Measurements from ENCODE around the gene TMEM63C.
A peak's percentile ranks its signal among the peaks of the same experiment; 100 is the strongest.

Gene TMEM63C, protein sequence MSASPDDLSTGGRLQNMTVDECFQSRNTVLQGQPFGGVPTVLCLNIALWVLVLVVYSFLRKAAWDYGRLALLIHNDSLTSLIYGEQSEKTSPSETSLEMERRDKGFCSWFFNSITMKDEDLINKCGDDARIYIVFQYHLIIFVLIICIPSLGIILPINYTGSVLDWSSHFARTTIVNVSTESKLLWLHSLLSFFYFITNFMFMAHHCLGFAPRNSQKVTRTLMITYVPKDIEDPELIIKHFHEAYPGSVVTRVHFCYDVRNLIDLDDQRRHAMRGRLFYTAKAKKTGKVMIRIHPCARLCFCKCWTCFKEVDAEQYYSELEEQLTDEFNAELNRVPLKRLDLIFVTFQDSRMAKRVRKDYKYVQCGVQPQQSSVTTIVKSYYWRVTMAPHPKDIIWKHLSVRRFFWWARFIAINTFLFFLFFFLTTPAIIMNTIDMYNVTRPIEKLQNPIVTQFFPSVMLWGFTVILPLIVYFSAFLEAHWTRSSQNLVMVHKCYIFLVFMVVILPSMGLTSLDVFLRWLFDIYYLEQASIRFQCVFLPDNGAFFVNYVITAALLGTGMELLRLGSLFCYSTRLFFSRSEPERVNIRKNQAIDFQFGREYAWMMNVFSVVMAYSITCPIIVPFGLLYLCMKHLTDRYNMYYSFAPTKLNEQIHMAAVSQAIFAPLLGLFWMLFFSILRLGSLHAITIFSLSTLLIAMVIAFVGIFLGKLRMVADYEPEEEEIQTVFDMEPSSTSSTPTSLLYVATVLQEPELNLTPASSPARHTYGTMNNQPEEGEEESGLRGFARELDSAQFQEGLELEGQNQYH

DNA sequence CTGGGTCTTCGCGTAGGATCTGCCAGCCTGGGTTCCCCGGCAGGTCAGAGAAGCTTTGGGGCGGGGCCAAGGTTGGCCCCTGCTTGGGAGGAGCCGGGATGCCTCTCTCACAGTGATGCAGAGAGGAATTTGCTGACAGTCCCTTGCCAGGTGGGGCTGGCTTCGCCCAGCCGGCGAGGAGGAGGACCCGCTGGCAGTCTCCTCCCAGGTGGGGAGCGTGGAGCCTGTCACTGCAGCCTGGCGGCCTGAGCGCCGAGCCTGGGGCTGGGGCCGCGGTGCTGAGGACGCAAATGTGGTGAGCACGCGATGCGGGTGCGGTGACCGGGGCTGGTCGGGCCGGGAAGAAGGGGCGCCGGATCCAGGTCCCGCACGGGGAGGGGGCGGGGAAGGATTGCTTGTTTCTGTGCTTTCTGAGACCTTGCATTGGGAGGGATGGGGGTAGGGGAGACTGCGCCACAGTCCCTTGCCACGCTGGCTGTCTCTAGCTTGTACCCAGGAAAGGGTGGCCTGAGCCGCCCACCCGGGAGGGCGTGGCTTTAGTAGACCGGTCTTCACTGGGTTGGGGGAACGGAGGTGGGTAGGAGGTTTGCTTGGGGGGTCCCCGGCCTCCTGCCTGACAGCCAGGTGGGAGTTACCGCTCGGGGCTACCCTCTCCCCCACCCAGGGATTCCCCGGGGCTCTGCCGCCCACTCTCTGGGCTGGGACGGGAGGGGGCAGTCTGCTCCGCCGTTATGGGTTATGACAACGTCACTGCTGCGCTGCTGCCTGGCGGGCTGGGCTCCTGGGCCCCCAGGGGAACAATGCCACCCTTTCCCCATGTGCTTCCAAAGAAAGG lies at the start of gene TMEM63C:
TMEM63C (plus strand) TSS at position 196 of the 835 bp plus-strand sequence. CDS start 37,016 bp downstream, outside the sequence.
- peak; percentile 96 for DNase-seq (ENCODE audit: low spot score)
- FAIRE-seq: peak; percentile 82

DNA sequence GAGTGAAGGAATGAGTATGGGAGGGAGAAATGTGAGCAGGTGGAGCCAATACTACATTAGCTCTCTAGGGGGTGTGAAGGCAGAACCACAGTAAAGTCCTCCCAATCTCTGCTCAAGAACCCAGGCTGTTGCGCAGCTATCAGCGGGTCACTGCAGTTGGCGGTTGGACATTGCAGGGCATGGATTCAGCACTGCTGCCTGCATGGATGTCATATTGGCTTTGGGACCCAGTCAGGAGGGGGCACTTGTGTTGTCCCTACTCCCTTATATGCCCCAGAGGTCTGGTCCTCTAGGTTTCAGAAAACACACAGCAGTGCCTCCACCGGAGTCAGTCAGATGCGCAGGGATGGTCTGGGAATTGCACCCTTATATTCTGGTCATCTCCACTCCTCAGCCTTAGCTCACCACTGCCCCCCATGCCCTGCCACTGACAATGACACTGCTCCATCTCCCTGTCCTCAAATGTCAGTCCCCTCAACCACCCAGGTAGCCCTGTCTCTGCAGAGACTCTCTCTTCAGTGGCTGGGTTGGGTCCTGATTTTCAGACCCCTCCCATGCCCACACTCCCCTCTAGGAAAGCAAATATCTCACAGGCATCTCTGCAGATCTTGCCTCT lies 49.6 kb upstream of the TMEM63C start:
- no peak for FAIRE-seq
- no peak for DNase-seq (ENCODE audit: low spot score)

DNA sequence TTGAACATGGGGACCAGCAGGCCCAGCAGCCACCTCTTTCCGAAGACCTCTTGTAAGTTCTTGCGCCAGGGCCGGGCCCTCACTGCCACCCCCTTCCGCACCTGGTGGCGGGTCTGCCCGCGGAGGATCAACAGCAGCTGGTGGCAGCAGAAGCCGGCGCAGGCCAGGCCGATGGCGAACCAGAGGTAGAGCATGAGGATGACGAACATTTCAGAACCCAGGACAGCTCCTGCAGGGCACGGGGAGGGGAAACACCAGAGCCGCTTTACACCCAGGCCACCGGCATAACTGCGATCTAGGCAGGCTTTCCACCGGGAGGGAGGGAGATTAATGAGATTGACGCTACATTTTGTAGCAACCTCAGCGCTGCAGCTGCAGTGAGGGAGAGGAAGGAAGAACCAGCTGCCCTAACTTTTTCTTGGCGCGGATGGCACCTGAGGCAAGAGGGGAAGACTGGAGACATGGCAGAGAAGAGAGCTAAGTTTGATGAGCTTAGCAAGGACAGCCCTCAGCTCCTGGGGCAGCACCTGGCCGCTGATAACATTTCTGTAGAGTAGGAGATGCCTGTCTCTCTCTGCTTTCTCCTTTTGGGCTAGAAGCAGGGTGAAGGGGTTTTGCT lies 47.8 kb upstream of the TMEM63C start:
- peak; percentile 79 for FAIRE-seq
- DNase-seq (ENCODE audit: low spot score): peak; percentile 92

DNA sequence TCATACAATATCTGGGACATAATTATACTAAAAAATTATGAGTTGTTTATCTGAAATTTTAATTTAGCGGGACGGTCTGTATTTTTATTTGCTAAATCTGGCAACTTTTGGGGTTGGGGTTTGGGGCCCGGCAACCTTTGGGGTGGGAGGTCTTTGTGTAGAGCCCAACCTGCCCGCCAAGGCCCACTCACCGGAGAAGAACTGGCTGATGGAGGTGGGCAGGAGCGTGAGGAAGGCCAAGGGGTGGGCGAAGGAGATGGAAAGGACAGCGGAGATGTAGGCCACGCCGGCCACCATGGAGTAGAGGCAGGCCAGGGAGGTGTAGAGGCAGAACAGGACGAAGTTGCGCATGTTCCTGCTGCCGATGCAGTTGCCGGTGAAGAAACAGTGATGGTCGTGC lies 42.6 kb upstream of the TMEM63C start:
- peak; percentile 93 for FAIRE-seq
- DNase-seq (ENCODE audit: low spot score): no peak

DNA sequence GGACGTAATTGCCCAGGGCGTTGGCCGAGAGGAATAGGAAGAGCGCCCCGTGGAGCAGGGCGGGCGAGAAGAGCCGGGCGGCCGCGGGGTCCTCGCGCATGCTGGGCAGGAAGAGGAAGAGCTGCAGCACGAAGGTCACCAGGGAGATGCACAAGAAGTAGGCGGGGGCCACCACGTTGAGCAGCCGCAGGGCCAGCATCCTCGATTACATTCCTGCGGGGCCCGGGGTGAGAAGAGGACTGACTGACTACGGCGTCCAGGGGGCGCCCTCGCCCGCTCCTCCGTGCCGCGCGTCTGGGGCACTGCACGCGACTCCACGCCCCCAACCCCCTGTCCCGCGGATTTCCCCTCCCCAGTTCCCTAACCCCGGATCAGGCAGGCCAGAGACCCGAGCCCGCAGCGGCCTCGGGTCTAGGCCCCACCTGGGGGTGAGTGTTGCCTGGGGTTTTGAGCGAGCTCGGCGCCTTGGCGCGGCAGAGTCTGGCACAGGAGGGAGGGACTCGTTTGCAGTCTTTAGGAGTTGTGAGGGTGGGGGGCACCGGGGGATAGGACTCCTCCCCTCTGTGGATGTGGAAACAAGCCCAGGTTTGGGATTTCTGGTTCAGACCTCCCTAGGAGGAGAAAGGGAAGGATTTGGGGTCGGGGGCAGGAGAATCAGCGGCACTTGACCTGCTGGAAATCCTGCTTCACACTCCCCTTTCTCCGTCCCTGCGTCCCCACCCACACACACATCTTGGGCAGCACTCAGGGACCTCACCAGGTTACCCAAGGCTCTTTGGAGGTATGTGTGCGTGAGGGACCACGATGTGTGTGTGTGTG lies 41.8 kb upstream of the TMEM63C start:
- peak; percentile 90 for DNase-seq (ENCODE audit: low spot score)
- FAIRE-seq: no peak

DNA sequence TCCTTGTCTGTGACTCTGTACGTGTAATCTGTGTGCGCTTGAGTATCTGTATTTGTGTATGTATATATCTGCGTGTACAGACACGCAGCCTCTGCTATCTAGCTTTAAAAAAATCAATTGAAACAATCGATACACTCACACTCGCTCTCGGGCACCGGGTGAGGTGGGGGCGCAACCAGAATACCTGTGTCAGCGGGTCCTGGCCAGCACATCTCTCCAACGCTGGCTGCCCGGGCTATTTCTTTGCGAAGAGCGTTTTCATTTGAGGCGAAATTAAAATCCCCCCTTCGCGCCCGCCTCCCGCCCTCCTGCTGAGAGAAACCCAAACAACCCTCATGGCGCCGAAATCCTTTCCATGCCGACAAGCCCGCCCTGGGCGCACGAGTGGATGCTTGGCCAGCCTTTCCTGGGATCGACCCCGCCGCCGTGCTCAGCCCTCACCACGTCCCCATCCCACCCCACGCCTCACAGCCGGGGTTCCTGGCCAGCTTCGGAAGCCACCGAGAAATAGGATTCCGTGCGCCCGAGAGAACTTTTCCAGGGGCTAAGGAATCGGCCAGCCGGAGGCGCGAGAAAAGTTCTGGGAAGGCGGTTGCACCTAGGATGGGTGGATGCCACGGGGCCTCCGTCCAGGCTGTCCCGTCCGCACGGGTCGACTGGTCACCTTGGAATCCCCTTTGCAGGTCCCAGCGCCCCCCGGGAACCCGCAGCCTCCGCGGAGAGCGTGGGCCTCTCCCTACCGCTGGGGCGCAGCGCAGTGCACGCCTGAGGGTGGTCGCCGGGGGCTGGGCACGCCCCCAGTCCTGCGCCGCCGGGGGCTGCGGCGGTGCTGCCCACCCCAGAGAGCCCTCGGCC lies 41.0 kb upstream of the TMEM63C start:
- FAIRE-seq (peak; percentile 62), DNase-seq (ENCODE audit: low spot score) (no peak)

DNA sequence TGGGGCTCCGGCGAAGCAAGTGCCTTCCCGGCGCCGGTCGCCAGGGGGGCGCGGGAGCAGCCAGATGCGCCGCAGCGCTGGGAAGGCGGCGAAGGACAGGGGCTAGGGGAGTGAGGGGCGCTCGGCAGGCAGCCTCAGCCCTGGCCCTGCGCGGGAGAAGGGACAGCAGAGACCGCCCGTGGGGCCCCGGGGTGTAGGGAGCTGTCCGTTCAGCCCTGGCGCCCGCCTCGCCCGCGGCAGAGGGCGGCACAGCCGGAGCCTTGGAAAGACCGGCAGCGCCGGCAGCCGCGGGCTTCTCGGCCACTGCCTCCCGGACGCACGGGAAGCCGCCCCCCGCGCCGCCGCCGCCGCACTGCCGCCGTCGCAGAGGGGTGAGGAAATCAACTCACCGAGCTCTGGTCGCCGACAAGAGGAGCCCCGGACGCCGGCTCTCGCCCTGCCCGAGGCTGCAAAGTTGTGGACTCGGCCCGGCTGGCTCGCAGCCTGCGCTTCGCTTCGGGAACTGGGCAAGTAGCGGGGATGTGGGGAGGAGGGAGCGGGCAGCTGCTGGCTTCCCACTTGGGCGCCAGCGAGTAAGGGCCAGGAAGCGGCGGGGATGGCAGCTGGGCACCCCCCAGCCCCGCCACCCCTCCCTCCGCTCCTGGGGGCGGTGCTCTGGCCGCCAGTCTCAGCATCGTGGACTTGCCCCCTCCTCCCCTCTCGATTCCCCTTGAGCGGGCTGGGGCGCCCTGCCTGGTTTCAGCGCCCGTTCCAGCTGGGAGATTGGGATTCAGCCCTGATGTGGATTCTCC lies 40.2 kb upstream of the TMEM63C start, which contains the start of gene ZDHHC22:
ZDHHC22 (minus strand) TSS at position 578 of the 791 bp plus-strand sequence. CDS start 2,053 bp downstream, outside the sequence.
- peak; percentile 80 for DNase-seq (ENCODE audit: low spot score)
- FAIRE-seq: peak; percentile 35

DNA sequence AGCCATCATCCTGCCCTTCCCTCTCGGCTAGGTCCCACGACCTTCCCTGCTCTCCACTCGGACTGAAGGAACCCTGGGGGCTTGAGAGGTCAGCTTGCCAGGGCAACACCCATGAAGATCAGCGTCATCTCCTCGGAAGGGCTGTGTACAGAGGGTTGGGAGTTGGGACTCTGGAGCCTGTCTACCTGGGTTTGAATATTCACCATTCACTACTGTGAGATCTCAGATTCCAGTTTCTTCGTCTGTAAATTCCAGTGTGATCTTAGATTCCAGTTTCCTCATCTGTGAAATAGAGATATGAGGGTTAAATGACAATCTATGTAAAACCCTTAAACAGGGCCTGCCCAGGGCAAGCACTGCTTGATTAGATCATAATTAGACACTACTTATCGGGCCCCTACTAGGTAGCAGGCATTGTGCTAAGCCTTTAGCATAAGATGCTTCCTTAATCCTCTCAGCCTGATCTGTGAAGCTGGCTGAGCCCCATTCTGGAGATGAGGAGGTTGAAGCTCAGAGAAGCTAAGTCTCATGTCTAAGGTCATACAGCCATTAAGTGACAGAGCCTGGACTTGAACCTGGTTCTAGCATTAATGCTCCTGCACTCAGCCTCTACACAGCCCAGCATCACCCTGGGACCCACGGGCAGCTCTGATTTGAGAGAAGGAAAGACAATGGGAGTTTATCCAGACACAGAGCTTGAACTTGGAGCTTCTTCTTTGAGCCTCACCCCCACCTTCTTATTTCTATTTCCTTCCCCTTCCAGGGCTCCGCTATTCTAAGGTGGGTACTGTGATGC lies 39.4 kb upstream of the TMEM63C start:
- FAIRE-seq (peak; percentile 62), DNase-seq (ENCODE audit: low spot score) (no peak)

DNA sequence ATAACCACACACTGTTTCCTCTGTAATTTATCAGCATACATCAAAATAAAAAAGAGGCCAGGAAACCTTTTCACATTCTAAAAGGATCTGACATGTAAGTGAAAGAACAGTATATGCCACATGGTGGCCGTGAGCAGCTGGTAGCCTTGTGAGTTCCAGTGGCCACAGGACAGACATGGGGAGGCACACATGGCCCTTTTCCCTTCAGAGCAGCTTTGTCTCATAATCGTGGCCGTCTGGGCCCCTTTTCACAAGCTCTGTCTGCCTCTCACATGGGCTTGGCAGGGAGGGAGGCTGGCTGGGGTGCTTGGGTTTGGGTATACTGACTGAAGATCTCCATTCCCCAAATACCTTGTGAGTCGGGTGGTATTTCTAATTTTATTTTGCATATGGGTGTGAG lies 38.5 kb upstream of the TMEM63C start:
- DNase-seq (ENCODE audit: low spot score) (no peak), FAIRE-seq (no peak)

DNA sequence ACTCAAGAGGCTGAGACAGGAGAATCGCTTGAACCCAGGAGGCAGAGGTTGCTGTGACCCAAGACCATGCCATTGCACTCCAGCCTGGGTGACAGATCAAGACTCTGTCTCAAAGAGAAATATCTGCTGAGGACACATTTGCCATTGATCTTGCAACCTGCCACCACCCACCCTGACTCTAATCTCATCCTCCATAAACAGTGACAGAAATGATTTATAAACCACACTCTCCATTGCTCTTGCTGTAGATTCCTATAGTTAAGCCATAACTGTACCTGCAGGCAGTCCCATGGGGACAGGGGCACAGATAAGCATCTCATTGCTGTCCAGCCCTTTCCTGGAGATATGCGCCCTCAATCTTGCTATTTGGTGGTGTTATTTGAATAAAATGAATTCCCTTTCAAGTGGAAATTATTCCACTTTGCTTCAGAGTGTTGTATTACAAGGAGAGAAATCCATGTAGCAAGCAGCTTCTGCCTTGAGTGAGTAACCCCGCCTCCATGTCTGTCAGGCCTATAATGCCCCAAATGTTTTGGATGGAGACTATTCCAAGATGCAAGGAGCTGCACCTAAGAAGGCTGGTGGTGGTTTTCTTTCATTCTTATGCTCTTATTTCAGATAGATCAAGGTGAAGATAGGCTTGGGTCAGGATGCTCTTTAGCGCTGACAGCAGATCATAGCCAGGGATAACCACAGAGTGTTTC lies 37.0 kb upstream of the TMEM63C start:
- FAIRE-seq: peak; percentile 27
- no peak for DNase-seq (ENCODE audit: low spot score)

DNA sequence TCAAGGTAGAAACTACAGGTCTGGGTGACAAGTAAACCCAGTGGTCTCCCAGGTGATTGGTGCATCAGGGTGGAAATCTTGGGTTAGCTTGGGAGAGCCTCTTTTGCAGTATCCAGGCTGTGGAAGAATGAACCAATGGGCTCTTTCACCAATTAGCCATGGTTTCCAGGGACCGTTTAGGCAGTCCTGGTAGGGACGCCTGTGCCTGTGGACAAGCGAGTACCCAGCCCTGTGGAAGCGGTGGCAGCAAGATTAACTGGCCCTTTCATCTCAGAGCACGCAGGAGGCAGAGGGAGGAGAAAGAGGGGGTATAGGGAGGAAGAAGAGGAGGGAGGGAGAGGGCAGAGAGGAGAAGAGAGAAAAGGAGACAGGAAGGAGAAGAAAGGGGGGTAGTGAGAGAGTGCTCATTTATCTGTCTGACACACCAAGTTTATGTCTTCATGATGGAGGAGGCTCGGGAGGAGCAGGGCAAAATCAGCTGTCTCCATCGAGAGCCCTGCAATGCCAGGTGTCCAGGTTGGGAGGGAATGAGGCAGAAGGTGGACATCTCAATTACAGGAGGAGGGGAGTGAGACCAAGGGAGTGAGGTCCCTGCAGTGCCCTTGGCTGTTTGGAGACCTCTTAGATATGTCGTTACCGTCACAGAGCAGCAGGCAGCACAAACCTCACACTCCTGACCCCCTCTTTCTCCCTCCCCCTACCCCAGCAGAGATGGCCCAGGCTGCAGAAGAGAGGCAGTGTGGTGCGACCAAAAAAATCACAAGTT lies 35.4 kb upstream of the TMEM63C start:
- peak; percentile 44 for FAIRE-seq
- DNase-seq (ENCODE audit: low spot score): no peak

DNA sequence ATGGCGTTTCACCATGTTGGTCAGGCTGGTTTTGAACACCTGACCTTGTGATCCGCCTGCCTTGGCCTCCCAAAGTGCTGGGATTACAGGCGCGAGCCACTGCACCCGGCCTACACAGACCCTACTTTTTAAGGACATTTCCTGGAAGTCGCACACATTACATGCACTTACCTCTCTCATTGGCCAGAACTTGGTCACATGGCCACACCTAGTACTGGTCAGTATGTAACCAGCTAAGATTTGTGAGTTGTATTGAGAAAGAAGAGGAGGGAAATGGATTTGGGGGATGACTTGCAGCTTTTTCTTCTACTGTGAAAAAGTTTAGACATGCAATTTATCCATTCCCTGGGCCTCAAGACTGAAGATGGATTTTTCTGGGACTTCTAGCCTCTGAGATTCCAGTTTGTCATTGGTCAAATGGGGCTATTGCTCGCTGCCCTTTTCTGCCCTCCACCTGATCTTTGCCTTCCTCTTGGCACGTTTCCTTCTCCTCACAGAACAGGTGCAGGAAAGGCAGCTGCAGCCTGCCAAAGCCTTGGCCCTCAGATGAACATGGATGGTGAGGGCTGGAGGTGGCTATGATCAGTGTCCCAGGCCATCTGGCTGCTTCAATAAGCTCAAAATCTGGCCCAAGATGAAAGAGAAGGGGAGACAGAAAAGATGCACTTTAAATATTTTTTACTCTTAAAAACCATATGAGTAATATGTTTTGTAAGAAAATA lies 32.9 kb upstream of the TMEM63C start:
- FAIRE-seq (no peak), DNase-seq (ENCODE audit: low spot score) (no peak)

DNA sequence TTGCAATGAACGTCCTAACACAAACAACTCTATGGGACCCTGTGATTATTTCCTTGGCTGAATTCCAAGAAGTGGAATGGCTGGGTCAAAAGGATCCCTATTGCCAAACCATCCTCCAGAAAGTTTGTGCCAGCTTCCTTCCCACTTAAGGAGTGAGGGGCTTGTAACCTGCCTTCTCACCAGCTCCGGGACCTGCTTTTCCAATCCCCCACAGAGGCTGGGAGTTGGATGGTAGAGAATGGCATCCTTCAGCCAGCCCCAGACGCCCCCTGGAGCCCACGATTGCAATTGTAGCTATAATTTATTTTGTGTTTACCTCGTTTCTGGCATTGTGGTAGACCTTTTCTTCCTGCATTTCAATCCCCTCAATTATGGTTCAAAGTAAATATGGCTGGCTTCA lies 30.4 kb upstream of the TMEM63C start:
- DNase-seq (ENCODE audit: low spot score) (peak; percentile 73), FAIRE-seq (no peak)

DNA sequence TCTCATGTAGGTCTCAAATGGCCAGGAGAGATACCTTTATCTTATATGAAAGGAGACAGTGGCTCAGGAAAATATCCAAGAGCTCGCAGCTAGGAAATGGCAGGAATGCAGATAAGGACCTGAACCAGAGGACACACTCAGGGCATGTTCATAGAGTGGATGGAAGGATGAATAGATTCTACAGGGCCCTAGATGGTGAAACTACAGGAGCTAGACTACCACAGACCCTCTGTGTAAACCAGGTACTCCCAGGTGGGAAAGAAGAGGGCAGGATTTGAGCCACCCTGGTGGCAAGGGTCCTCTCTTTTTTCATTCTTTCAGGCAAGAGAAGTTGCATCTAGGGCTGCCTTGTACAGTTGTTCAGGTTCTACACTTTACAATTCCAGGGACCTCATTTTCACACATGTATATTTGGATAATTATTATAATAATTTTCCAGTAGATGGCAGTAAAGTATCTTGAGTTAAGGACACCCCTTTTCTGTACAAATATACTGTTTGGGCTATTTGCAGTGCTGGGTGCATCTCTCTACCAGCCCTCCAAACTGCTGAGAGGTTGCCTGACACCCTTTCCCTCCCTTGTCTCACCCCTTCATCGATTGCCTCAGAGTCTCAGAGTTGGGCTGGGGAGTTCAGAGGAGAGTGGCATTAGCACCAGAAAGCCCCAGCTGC lies 29.5 kb upstream of the TMEM63C start:
- no peak for FAIRE-seq
- DNase-seq (ENCODE audit: low spot score): peak; percentile 60
